Glutamatergic neuron (in vitro differentiated cells): ENCODE measurements around the gene PPP2R3A. TPM values are rescaled to one million over a fixed set of nuclear protein-coding genes. Genes with fewer than 3 reads are reported as not detected.
"Not testable (repeated sequence)": the region's sequence is repeated elsewhere in the genome, so short reads cannot be mapped to it uniquely, and the experiment has no call there.

Experiments
- DNase-seq: peaks from one replicate; pipeline ENCODE4 v3.0.0; 2022
- H3K27ac Mint-ChIP-seq: one replicate; pipeline ENCODE4 v1.8.0; 2020; ENCODE audit warnings: mild to moderate bottlenecking, mixed read lengths, inconsistent platforms; ENCODE audit not compliant: unreplicated experiment
- H3K27me3 Mint-ChIP-seq: one replicate; pipeline ENCODE4 v1.8.0; 2020; ENCODE audit warnings: mild to moderate bottlenecking, moderate library complexity, mixed read lengths, inconsistent platforms; ENCODE audit not compliant: unreplicated experiment
- H3K36me3 Mint-ChIP-seq: one replicate; pipeline ENCODE4 v1.8.0; 2020; ENCODE audit warnings: mild to moderate bottlenecking, mixed read lengths, inconsistent platforms; ENCODE audit not compliant: unreplicated experiment
- H3K4me1 Mint-ChIP-seq: one replicate; pipeline ENCODE4 v1.8.0; 2020; ENCODE audit warnings: mild to moderate bottlenecking, low read depth, mixed read lengths, inconsistent platforms; ENCODE audit not compliant: unreplicated experiment
- H3K4me3 Mint-ChIP-seq: one replicate; pipeline ENCODE4 v1.8.0; 2020; ENCODE audit warnings: mild to moderate bottlenecking, mixed read lengths, inconsistent platforms; ENCODE audit not compliant: unreplicated experiment
- H3K9me3 Mint-ChIP-seq: one replicate; pipeline ENCODE4 v1.8.0; 2020; ENCODE audit warnings: mild to moderate bottlenecking, moderate library complexity, mixed read lengths, inconsistent platforms; ENCODE audit not compliant: unreplicated experiment
- total RNA-seq: library from RNA; stranded (reverse); fragmentation: NEBNext Ultra II Directional; extraction: Animal tissue kit (Norgen Biotek cat#: 25700); gene quantifications from one replicate; pipeline ENCODE4 v1.2.1, GENCODE V29; 2021; ENCODE audit not compliant: unreplicated experiment
- TF ChIP-seq, protein P1 (sequence below): fragments of 200-600 bp; sonication (generic); IDR thresholded peaks from one replicate; pipeline ENCODE4 v1.5.0; 2021; ENCODE audit not compliant: partially characterized antibody, unreplicated experiment

Gene PPP2R3A
- total RNA-seq, 1 donor from 2014 or later, result 13.0 TPM

- Mint-ChIP-seq H3K9me3 (no peaks in the 10 kb centered on the region), H3K4me1 (peaks cover 13% of the 10 kb centered on the region), H3K27me3 (peaks cover 2% of the 10 kb centered on the region), H3K36me3 (no peaks in the 10 kb centered on the region), H3K4me3 (no peak overlapping the region), H3K27ac (no peak overlapping the region)
- TF ChIP-seq, protein P1, sequence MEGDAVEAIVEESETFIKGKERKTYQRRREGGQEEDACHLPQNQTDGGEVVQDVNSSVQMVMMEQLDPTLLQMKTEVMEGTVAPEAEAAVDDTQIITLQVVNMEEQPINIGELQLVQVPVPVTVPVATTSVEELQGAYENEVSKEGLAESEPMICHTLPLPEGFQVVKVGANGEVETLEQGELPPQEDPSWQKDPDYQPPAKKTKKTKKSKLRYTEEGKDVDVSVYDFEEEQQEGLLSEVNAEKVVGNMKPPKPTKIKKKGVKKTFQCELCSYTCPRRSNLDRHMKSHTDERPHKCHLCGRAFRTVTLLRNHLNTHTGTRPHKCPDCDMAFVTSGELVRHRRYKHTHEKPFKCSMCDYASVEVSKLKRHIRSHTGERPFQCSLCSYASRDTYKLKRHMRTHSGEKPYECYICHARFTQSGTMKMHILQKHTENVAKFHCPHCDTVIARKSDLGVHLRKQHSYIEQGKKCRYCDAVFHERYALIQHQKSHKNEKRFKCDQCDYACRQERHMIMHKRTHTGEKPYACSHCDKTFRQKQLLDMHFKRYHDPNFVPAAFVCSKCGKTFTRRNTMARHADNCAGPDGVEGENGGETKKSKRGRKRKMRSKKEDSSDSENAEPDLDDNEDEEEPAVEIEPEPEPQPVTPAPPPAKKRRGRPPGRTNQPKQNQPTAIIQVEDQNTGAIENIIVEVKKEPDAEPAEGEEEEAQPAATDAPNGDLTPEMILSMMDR, result no peak
- DNase-seq, result no peak
Observed at GRCh38 chr3:136166507-136166906, 201.0 kb downstream of the PPP2R3A start.

- H3K9me3 Mint-ChIP-seq, H3K4me3 Mint-ChIP-seq, H3K36me3 Mint-ChIP-seq, DNase-seq, H3K27ac Mint-ChIP-seq, H3K27me3 Mint-ChIP-seq: not testable (repeated sequence)
- peaks cover 13% of the 10 kb centered on the region for H3K4me1 Mint-ChIP-seq
Observed at GRCh38 chr3:136168236-136168635, 202.7 kb downstream of the PPP2R3A start.

DNA sequence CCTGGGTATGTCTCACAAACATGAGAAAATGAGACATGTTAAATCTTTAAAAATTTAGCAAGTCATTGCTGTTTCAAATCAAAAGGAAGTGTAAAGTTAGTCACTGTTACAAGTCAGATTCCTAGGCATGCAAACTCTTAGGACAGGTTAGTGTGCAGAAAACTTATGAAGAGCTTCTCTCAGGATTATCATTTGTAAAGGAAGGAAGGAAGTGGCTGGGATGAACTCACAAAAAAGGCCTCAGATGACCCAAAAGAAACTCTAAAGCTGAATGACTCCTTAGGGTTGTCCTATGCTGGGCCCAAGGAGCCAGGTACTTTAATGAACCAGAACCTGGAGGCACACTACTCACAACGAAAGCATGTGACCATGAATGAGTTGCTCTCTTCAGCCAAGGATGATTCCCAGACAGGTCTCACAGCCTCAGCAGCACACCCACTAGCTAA is 205.6 kb downstream of the PPP2R3A start:
- no peak for DNase-seq
- no peak overlapping the region for H3K4me3 Mint-ChIP-seq
- no peak overlapping the region for H3K27ac Mint-ChIP-seq

DNA sequence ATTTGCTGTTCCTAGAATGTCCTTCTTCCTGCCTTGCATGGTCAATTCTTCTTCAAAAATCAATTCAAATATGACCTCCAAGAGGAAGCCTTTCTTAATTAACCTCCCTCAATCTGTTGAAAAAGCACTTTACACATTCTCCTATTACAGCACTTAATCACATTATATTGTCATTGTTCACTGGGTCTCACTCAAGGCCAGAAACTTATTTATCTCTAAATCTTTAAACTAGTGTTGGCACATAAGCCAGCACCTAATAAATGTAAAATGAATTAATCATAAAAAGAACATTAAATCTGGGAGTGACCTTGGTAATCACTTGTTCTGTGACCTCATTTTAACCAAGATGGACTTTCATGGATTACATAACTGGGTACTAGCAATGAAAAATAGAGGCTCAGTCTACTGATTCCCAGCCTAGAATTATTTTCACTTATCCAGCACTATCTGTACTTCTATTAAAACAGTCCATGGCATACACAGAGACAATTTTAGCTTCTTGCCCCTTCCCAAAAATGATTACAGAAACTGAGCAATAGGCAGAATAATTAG is 208.5 kb downstream of the PPP2R3A start:
- Mint-ChIP-seq H3K27ac (no peak overlapping the region), H3K4me3 (no peak overlapping the region), H3K27me3 (no peaks in the 10 kb centered on the region), H3K4me1 (peaks cover 2% of the 10 kb centered on the region), H3K36me3 (no peaks in the 10 kb centered on the region), H3K9me3 (no peaks in the 10 kb centered on the region)
- TF ChIP-seq, protein P1, result no peak
- DNase-seq, result no peak

More for the DNA sequence above, 205.6 kb downstream of the PPP2R3A start:
- no peaks in the 10 kb centered on the region for H3K27me3 Mint-ChIP-seq
- TF ChIP-seq, protein P1, result no peak
- H3K9me3 Mint-ChIP-seq, result no peaks in the 10 kb centered on the region
- H3K36me3 Mint-ChIP-seq, result no peaks in the 10 kb centered on the region
- peaks cover 7% of the 10 kb centered on the region for H3K4me1 Mint-ChIP-seq

DNA sequence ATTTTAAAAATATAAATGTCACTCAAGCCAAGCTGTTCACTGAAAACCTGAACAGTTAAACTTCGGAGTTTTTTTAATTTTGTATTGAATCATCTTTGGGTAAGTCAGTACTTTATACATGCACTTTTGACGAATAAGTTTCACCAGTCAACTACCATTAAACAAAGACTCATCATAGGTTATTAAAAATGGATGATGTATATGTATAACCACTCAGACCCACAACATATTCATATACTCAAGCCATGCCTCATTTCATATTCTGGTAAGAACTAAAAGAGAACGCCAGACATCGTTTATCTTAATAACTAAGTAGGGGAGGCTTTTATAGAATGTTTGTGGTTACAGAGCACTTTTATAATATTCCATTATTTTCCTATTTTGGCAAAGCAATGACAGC is 212.3 kb downstream of the PPP2R3A start:
- TF ChIP-seq, protein P1, result no peak
- H3K27ac Mint-ChIP-seq, result no peak overlapping the region
- no peaks in the 10 kb centered on the region for H3K9me3 Mint-ChIP-seq
- no peaks in the 10 kb centered on the region for H3K36me3 Mint-ChIP-seq
- peaks cover 10% of the 10 kb centered on the region for H3K4me1 Mint-ChIP-seq
- no peak overlapping the region for H3K4me3 Mint-ChIP-seq
- no peaks in the 10 kb centered on the region for H3K27me3 Mint-ChIP-seq
- no peak for DNase-seq

DNA sequence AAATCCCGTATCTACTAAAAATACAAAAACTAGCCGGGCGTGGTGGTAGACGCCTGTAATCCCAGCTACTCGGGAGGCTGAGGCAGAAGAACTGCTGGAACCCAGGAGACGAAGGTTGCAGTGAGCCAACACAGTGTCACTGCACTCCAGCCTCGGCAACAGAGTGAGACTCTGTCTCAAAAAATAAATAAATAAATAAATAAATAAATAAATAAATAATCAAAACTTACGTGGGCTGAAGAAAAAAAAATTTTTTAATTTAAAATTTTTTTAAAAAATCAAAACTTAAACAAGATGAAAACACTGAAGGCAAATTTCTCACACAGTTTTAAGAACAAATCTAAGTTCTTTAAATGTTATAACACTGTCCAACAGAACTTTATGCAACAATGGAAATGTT is 216.2 kb downstream of the PPP2R3A start:
- TF ChIP-seq, protein P1, result no peak
- Mint-ChIP-seq H3K27ac (no peak overlapping the region), H3K27me3 (no peaks in the 10 kb centered on the region), H3K4me3 (no peak overlapping the region), H3K9me3 (no peaks in the 10 kb centered on the region), H3K4me1 (peaks cover 11% of the 10 kb centered on the region), H3K36me3 (no peaks in the 10 kb centered on the region)
- no peak for DNase-seq
